NCI-H2107 treated with DMSO at 0.1 percent for 48 hours (cell line): Measurements from ENCODE around the gene FAM237A.

Experiments used
- DNase-seq: peaks from one replicate; lab custom pipeline; 2025; ENCODE audit not compliant: unreplicated experiment; lab: John Stamatoyannopoulos, UW

Gene FAM237A

GRCh38 chr2:206642075-206643025 lies at the start of gene FAM237A:
Gene FAM237A (plus strand): TSS chr2:206642487. CDS start chr2:206644237, 1,750 bp downstream.
- no peak for DNase-seq

- no peak for DNase-seq
Observed at GRCh38 chr2:206597717-206598218, 44.5 kb upstream of the FAM237A start.

- no peak for DNase-seq
Observed at GRCh38 chr2:206603243-206603642, 39.0 kb upstream of the FAM237A start.

- no peak for DNase-seq
Observed at GRCh38 chr2:206610451-206610850, 31.8 kb upstream of the FAM237A start.

GRCh38 chr2:206611191-206611590 lies 31.1 kb upstream of the FAM237A start:
- DNase-seq, result no peak

- no peak for DNase-seq
Observed at GRCh38 chr2:206611736-206612135, 30.6 kb upstream of the FAM237A start.

- DNase-seq, result no peak
Observed at GRCh38 chr2:206614811-206615210, 27.5 kb upstream of the FAM237A start.

- DNase-seq, result no peak
Observed at GRCh38 chr2:206615417-206616089, 26.7 kb upstream of the FAM237A start.

GRCh38 chr2:206616151-206616550 lies 26.1 kb upstream of the FAM237A start:
- DNase-seq, result no peak

GRCh38 chr2:206619011-206619410 lies 23.3 kb upstream of the FAM237A start:
- DNase-seq, result no peak

GRCh38 chr2:206626108-206626507 lies 16.2 kb upstream of the FAM237A start:
- DNase-seq, result no peak

- DNase-seq, result no peak
Observed at GRCh38 chr2:206627632-206628031, 14.7 kb upstream of the FAM237A start.

GRCh38 chr2:206631340-206631739 lies 10.9 kb upstream of the FAM237A start:
- DNase-seq, result no peak

GRCh38 chr2:206635015-206635414 lies 7.3 kb upstream of the FAM237A start:
- no peak for DNase-seq

- no peak for DNase-seq
Observed at GRCh38 chr2:206639636-206640035, 2.7 kb upstream of the FAM237A start.

- DNase-seq, result no peak
Observed at GRCh38 chr2:206641226-206641625, 1.1 kb upstream of the FAM237A start.

GRCh38 chr2:206647985-206648384 lies 5.7 kb downstream of the FAM237A start:
- DNase-seq, result no peak

- DNase-seq, result no peak
Observed at GRCh38 chr2:206657087-206657486, 14.8 kb downstream of the FAM237A start.

- no peak for DNase-seq
Observed at GRCh38 chr2:206665251-206665650, 23.0 kb downstream of the FAM237A start.

GRCh38 chr2:206670531-206671319 lies 28.4 kb downstream of the FAM237A start:
- DNase-seq, result no peak

GRCh38 chr2:206683546-206683945 lies 41.3 kb downstream of the FAM237A start:
- no peak for DNase-seq
